ENCODE measurements around the gene NDRG3. TPM values are rescaled to one million over a fixed set of nuclear protein-coding genes. Genes with fewer than 3 reads are reported as not detected.

Gene NDRG3
- total RNA-seq, 2 experiments from 2014 or later, result 19.2 to 19.3 TPM

DNA sequence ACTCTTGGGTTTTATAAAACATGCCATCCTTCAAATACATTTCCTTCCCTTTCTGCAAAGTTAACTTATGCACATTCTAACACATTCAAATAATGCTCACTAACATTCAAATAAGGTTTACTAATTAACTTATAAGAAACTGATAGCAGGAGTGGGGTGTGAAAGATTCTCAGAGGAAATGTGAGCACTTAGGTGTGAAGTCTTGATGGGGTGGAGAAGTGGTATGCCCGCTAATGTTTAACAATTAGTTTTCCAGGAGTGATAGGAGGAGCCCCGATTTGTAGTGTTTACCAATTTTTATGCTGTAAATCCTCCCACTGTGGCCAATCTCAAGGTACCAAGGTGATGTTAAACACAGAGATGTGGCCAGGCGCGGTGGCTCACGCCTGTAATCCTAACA is 46.0 kb upstream of the NDRG3 start:
- POLR2A ChIA-PET, result no interaction called here
- TF ChIP-seq, protein P1, sequence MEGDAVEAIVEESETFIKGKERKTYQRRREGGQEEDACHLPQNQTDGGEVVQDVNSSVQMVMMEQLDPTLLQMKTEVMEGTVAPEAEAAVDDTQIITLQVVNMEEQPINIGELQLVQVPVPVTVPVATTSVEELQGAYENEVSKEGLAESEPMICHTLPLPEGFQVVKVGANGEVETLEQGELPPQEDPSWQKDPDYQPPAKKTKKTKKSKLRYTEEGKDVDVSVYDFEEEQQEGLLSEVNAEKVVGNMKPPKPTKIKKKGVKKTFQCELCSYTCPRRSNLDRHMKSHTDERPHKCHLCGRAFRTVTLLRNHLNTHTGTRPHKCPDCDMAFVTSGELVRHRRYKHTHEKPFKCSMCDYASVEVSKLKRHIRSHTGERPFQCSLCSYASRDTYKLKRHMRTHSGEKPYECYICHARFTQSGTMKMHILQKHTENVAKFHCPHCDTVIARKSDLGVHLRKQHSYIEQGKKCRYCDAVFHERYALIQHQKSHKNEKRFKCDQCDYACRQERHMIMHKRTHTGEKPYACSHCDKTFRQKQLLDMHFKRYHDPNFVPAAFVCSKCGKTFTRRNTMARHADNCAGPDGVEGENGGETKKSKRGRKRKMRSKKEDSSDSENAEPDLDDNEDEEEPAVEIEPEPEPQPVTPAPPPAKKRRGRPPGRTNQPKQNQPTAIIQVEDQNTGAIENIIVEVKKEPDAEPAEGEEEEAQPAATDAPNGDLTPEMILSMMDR (IDR thresholded peaks at IDR 0.05), result no peak
- Mint-ChIP-seq H3K27ac (no peak overlapping the region), H3K4me3 (no peak overlapping the region), H3K9me3 (no peaks in the 10 kb centered on the region), H3K4me1 (ENCODE audit: low read depth) (no peaks in the 10 kb centered on the region), H3K36me3 (ENCODE audit: low read depth) (no peaks in the 10 kb centered on the region), H3K27me3 (no peaks in the 10 kb centered on the region)
- DNase-seq, result no peak
- intact Hi-C loops (cut with micrococcal nuclease), result no loop called here
- CTCF ChIA-PET, result interaction anchor here (1.2 to 2.8 kb wide), 2 partner anchors 11 to 17 kb away, joined by 3 to 12 read pairs; no protein-coding TSS in a partner anchor
- no peak for ATAC-seq

- CTCF ChIA-PET, result interaction anchor here (0.6 to 1.6 kb wide), 3 partner anchors 13 to 48 kb away, joined by 3 to 5 read pairs (median 3); partner anchors contain the start of gene DSN1
- TF ChIP-seq, protein P1 (IDR thresholded peaks at IDR 0.05), result no peak
- no peaks in the 10 kb centered on the region for H3K4me1 Mint-ChIP-seq (ENCODE audit: low read depth)
- no peak for DNase-seq
- no peak overlapping the region for H3K27ac Mint-ChIP-seq
- H3K4me3 Mint-ChIP-seq, result no peak overlapping the region
- H3K9me3 Mint-ChIP-seq, result no peaks in the 10 kb centered on the region
- POLR2A ChIA-PET, result interaction anchor here (0.5 to 0.6 kb wide), 2 partner anchors 10 to 181 kb away, joined by 3 read pairs; partner anchors contain the start of gene RAB5IF
- intact Hi-C loops (cut with micrococcal nuclease), result no loop called here
- H3K27me3 Mint-ChIP-seq, result no peaks in the 10 kb centered on the region
- no peak for ATAC-seq
- H3K36me3 Mint-ChIP-seq (ENCODE audit: low read depth), result no peaks in the 10 kb centered on the region
Measured at GRCh38 chr20:36786663-36787062, 40.8 kb upstream of the NDRG3 start.

DNA sequence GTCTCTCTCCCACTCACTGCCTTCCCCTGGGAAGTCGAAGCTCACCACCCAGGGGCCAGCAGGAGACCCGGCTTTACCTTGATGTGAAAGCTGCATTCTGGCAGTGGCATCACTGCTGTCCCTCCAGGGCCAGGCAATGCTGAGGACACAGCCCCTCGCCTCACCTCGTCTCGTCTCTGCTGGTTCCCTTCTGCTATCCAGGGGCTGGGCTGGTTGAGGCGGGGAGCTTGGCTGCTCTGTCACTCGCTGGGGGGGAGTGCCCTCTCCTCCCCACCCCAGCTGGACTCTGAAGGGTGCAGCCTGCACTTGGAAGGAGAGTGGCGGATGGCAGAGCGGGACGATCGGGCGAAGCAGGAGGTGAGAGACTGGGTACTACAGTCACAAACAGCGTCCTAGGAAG is 40.4 kb upstream of the NDRG3 start:
- H3K27ac Mint-ChIP-seq, result no peak overlapping the region
- no peak for ATAC-seq
- no peaks in the 10 kb centered on the region for H3K27me3 Mint-ChIP-seq
- ChIA-PET CTCF (interaction anchor here (0.6 to 1.6 kb wide), 3 partner anchors 12 to 49 kb away, joined by 3 to 5 read pairs (median 3); partner anchors contain the start of gene DSN1), POLR2A (interaction anchor here (0.5 to 0.6 kb wide), 3 partner anchors 10 to 181 kb away, joined by 3 read pairs; partner anchors contain the start of gene RAB5IF)
- DNase-seq, result no peak
- TF ChIP-seq, protein P1 (IDR thresholded peaks at IDR 0.05), result no peak
- no peaks in the 10 kb centered on the region for H3K4me1 Mint-ChIP-seq (ENCODE audit: low read depth)
- H3K36me3 Mint-ChIP-seq (ENCODE audit: low read depth), result no peaks in the 10 kb centered on the region
- H3K9me3 Mint-ChIP-seq, result no peaks in the 10 kb centered on the region
- no peak overlapping the region for H3K4me3 Mint-ChIP-seq
- intact Hi-C loops (cut with micrococcal nuclease), result no loop called here

- POLR2A ChIA-PET, result interaction anchor here (0.5 kb wide), 1 partner anchor 415 kb away, joined by 3 read pairs; no protein-coding TSS in a partner anchor
Measured at GRCh38 chr20:36785308-36785707, 39.4 kb upstream of the NDRG3 start.

GRCh38 chr20:36784900-36785299 is 39.0 kb upstream of the NDRG3 start:
- Mint-ChIP-seq H3K27ac (no peak overlapping the region), H3K4me1 (ENCODE audit: low read depth) (no peaks in the 10 kb centered on the region), H3K27me3 (no peaks in the 10 kb centered on the region), H3K4me3 (no peak overlapping the region), H3K9me3 (no peaks in the 10 kb centered on the region), H3K36me3 (ENCODE audit: low read depth) (no peaks in the 10 kb centered on the region)
- TF ChIP-seq, protein P1 (IDR thresholded peaks at IDR 0.05), result no peak
- POLR2A ChIA-PET, result interaction anchor here (0.8 kb wide), 1 partner anchor 10 kb away, joined by 3 read pairs; no protein-coding TSS in a partner anchor
- no peak for DNase-seq
- CTCF ChIA-PET, result interaction anchor here (1.2 kb wide), 2 partner anchors 11 to 52 kb away, joined by 4 to 9 read pairs; partner anchors contain the start of gene DSN1
- no peak for ATAC-seq
- intact Hi-C loops (cut with micrococcal nuclease), result no loop called here

More at GRCh38 chr20:36785308-36785707, 39.4 kb upstream of the NDRG3 start:
- intact Hi-C loops (cut with micrococcal nuclease), result no loop called here
- Mint-ChIP-seq H3K27me3 (no peaks in the 10 kb centered on the region), H3K4me1 (ENCODE audit: low read depth) (no peaks in the 10 kb centered on the region), H3K27ac (no peak overlapping the region), H3K9me3 (no peaks in the 10 kb centered on the region), H3K4me3 (no peak overlapping the region), H3K36me3 (ENCODE audit: low read depth) (no peaks in the 10 kb centered on the region)
- CTCF ChIA-PET, result interaction anchor here (1.2 kb wide), 1 partner anchor 11 kb away, joined by 9 read pairs; the partner anchor contains the start of gene DSN1
- no peak for DNase-seq
- no peak for ATAC-seq
- TF ChIP-seq, protein P1 (IDR thresholded peaks at IDR 0.05), result no peak
